DOHH2 (cell line): ENCODE data around the gene ABLIM1.

Experiments
- H3F3A ChIP-seq: fragments of 200-600 bp; sonication (generic), shearing (Covaris generic); 2 replicates; pipeline ENCODE4 v1.6.0; 2016; ENCODE audit warnings: antibody characterized with exemption, mild to moderate bottlenecking; ENCODE audit not compliant: control insufficient read depth, insufficient read depth
- H3K27ac ChIP-seq: fragments of 200-600 bp; sonication (generic); 2 replicates; pipeline ENCODE4 v1.5.1; 2014; ENCODE audit warnings: low read depth, mild to moderate bottlenecking, low read length, moderate library complexity
- H3K27me3 ChIP-seq: fragments of 200-600 bp; sonication (generic); 2 replicates; pipeline ENCODE4 v1.6.1; 2014; ENCODE audit warnings: mild to moderate bottlenecking, low read length, mixed read lengths; ENCODE audit not compliant: control insufficient read depth
- H3K36me3 ChIP-seq: fragments of 200-600 bp; sonication (generic); 2 replicates; pipeline ENCODE4 v1.6.1; 2014; ENCODE audit warnings: mild to moderate bottlenecking, low read length, moderate library complexity, mixed read lengths; ENCODE audit not compliant: control insufficient read depth
- H3K4me1 ChIP-seq: fragments of 200-600 bp; sonication (generic); 2 replicates; pipeline ENCODE4 v1.6.1; 2014; ENCODE audit warnings: mild to moderate bottlenecking, low read length, mixed read lengths; ENCODE audit not compliant: control insufficient read depth
- H3K4me2 ChIP-seq: fragments of 200-600 bp; sonication (generic); 2 replicates; pipeline ENCODE4 v1.6.0; 2014; ENCODE audit warnings: mild to moderate bottlenecking, low read length, moderate library complexity
- H3K4me3 ChIP-seq: fragments of 200-600 bp; sonication (generic); 2 replicates; pipeline ENCODE4 v1.5.1; 2014; ENCODE audit warnings: mild to moderate bottlenecking, low read length, mixed read lengths
- H3K79me2 ChIP-seq: fragments of 200-600 bp; sonication (generic); 2 replicates; pipeline ENCODE4 v1.6.1; 2014; ENCODE audit warnings: mild to moderate bottlenecking, low read length, mixed read lengths; ENCODE audit not compliant: control insufficient read depth
- H3K9me2 ChIP-seq: fragments of 200-600 bp; sonication (generic); replicated peaks from 2 replicates; pipeline ENCODE4 v1.6.1; 2014; ENCODE audit warnings: mild to moderate bottlenecking, low read length, mixed read lengths; ENCODE audit not compliant: control insufficient read depth
- H3K9me3 ChIP-seq: fragments of 200-600 bp; sonication (generic); 2 replicates; pipeline ENCODE4 v1.6.1; 2014; ENCODE audit warnings: antibody characterized with exemption, low read length, mixed read lengths; ENCODE audit not compliant: control insufficient read depth, insufficient read depth
- H4K20me1 ChIP-seq: fragments of 200-600 bp; sonication (generic); 2 replicates; pipeline ENCODE4 v1.6.0; 2014; ENCODE audit warnings: low read depth, mild to moderate bottlenecking, antibody characterized with exemption, low read length, moderate library complexity; ENCODE audit not compliant: control insufficient read depth, insufficient read depth
- CTCF ChIP-seq: fragments of 200-600 bp; sonication (generic); IDR thresholded peaks from one replicate; pipeline ENCODE4 v1.5.1; 2014; ENCODE audit warnings: antibody characterized with exemption, mild to moderate bottlenecking, low read depth, low read length; ENCODE audit not compliant: poor library complexity, severe bottlenecking
- EZH2phosphoT487 ChIP-seq: fragments of 200-600 bp; sonication (generic); IDR thresholded peaks from 2 replicates; pipeline ENCODE4 v1.6.1; 2017; ENCODE audit warnings: borderline replicate concordance, mild to moderate bottlenecking, antibody characterized with exemption, low read length, moderate library complexity, mixed read lengths

ABLIM1 gene

GRCh38 chr10:114420811-114421485, 237.1 kb downstream of the ABLIM1 start:
- Histone ChIP-seq H3K9me3 (no peaks in the 10 kb centered on the region), H3K4me1 (no peaks in the 10 kb centered on the region), H3F3A (no peaks in the 10 kb centered on the region), H3K4me3 (no peak overlapping the region), H3K36me3 (no peaks in the 10 kb centered on the region), H3K27ac (no peak overlapping the region), H3K4me2 (no peak overlapping the region), H3K9me2 (no peaks in the 10 kb centered on the region), H4K20me1 (no peaks in the 10 kb centered on the region), H3K27me3 (peaks cover 17% of the 10 kb centered on the region), H3K79me2 (no peaks in the 10 kb centered on the region)
- TF ChIP-seq CTCF (no peak), EZH2phosphoT487 (no peak)

GRCh38 chr10:114418109-114418508, 240.0 kb downstream of the ABLIM1 start:
- no peaks in the 10 kb centered on the region for H3K9me2 ChIP-seq
- no peaks in the 10 kb centered on the region for H4K20me1 ChIP-seq
- H3K79me2 ChIP-seq: no peaks in the 10 kb centered on the region
- no peak overlapping the region for H3K4me3 ChIP-seq
- no peaks in the 10 kb centered on the region for H3F3A ChIP-seq
- no peak for TF ChIP-seq EZH2phosphoT487
- no peak for TF ChIP-seq CTCF
- H3K27me3 ChIP-seq: peaks cover 17% of the 10 kb centered on the region
- no peaks in the 10 kb centered on the region for H3K9me3 ChIP-seq
- H3K4me1 ChIP-seq: no peaks in the 10 kb centered on the region
- H3K4me2 ChIP-seq: no peak overlapping the region
- H3K36me3 ChIP-seq: no peaks in the 10 kb centered on the region
- H3K27ac ChIP-seq: no peak overlapping the region

GRCh38 chr10:114412907-114413797, 244.9 kb downstream of the ABLIM1 start:
- Histone ChIP-seq H3F3A (no peaks in the 10 kb centered on the region), H3K4me2 (no peak overlapping the region), H3K79me2 (no peaks in the 10 kb centered on the region), H3K27ac (no peak overlapping the region), H4K20me1 (no peaks in the 10 kb centered on the region), H3K4me1 (no peaks in the 10 kb centered on the region), H3K4me3 (no peak overlapping the region), H3K36me3 (no peaks in the 10 kb centered on the region), H3K27me3 (peaks cover 12% of the 10 kb centered on the region), H3K9me2 (no peaks in the 10 kb centered on the region), H3K9me3 (no peaks in the 10 kb centered on the region)
- TF ChIP-seq EZH2phosphoT487: no peak
- TF ChIP-seq CTCF: no peak
